Neural cell (in vitro differentiated cells): ENCODE measurements around the gene GNPTAB. TPM values are rescaled to one million over a fixed set of nuclear protein-coding genes. Genes with fewer than 3 reads are reported as not detected.

Source experiments
- H2AFZ ChIP-seq: fragments of 200-600, 300-800 bp; sonication (generic), shearing (Covaris generic); 2 replicates; pipeline ENCODE4 v1.6.0; 2014; ENCODE audit warnings: low read depth, mild to moderate bottlenecking, antibody characterized with exemption, low read length, moderate library complexity
- H3F3A ChIP-seq: fragments of 200-600 bp; shearing (Covaris generic); 2 replicates; pipeline ENCODE4 v1.6.1; 2016; ENCODE audit warnings: mild to moderate bottlenecking, moderate library complexity, mixed read lengths, antibody characterized with exemption, low read length; ENCODE audit not compliant: insufficient read depth, poor library complexity, severe bottlenecking
- H3K27ac ChIP-seq: fragments of 200-600, 300-800 bp; sonication (generic), shearing (Covaris generic); 2 replicates; pipeline ENCODE4 v1.5.1; 2014; ENCODE audit warnings: mild to moderate bottlenecking, low read length, moderate library complexity
- H3K27me3 ChIP-seq: fragments of 300-800, 200-600 bp; sonication (generic), shearing (Covaris generic); 2 replicates; pipeline ENCODE4 v1.6.0; 2014; ENCODE audit warnings: mild to moderate bottlenecking, low read depth, low read length, moderate library complexity; ENCODE audit not compliant: insufficient read depth
- H3K36me3 ChIP-seq: fragments of 300-800, 200-600 bp; sonication (generic), shearing (Covaris generic); 2 replicates; pipeline ENCODE4 v1.5.1; 2014; ENCODE audit warnings: mild to moderate bottlenecking, antibody characterized with exemption, low read length, moderate library complexity; ENCODE audit not compliant: insufficient read depth
- H3K4me2 ChIP-seq: fragments of 300-800, 200-600 bp; sonication (generic), shearing (Covaris generic); 2 replicates; pipeline ENCODE4 v1.6.0; 2014; ENCODE audit warnings: mild to moderate bottlenecking, low read length
- H3K4me3 ChIP-seq: fragments of 300-800, 200-600 bp; sonication (generic), shearing (Covaris generic); 2 replicates; pipeline ENCODE4 v1.5.1; 2014; ENCODE audit warnings: mild to moderate bottlenecking, low read length, moderate library complexity
- H3K79me2 ChIP-seq: fragments of 200-600 bp; shearing (Covaris generic); replicated peaks from 2 replicates; pipeline ENCODE4 v1.6.0; 2014; ENCODE audit warnings: mild to moderate bottlenecking, low read length, moderate library complexity; ENCODE audit not compliant: insufficient read depth
- H3K9ac ChIP-seq: fragments of 300-800, 200-600 bp; sonication (generic), shearing (Covaris generic); 2 replicates; pipeline ENCODE4 v1.6.1; 2016; ENCODE audit warnings: mild to moderate bottlenecking, low read length, mixed read lengths
- H3K9me2 ChIP-seq: fragments of 200-600 bp; shearing (Covaris generic); 2 replicates; pipeline ENCODE4 v1.6.1; 2016; ENCODE audit warnings: mild to moderate bottlenecking, low read length, mixed read lengths; ENCODE audit not compliant: insufficient read depth
- H3K9me3 ChIP-seq: fragments of 200-600, 300-800 bp; sonication (generic), shearing (Covaris generic); 2 replicates; pipeline ENCODE4 v1.6.1; 2016; ENCODE audit warnings: mild to moderate bottlenecking, mixed run types, low read length, moderate library complexity, mixed read lengths
- H4K20me1 ChIP-seq: fragments of 200-600 bp; shearing (Covaris generic); 2 replicates; pipeline ENCODE4 v1.6.1; 2016; ENCODE audit warnings: mild to moderate bottlenecking, mixed run types; ENCODE audit not compliant: insufficient read depth
- EP300 ChIP-seq: fragments of 450-650 bp; conservative IDR thresholded peaks from 2 replicates; pipeline ENCODE4 v1.6.1; 2014; ENCODE audit warnings: antibody characterized with exemption, mild to moderate bottlenecking, moderate library complexity; ENCODE audit not compliant: poor library complexity, severe bottlenecking
- EZH2 ChIP-seq: fragments of 200-600, 300-800 bp; shearing (Covaris generic), sonication (generic); IDR thresholded peaks from 2 replicates; pipeline ENCODE4 v1.6.1; 2014; ENCODE audit warnings: antibody characterized with exemption, low read length, borderline replicate concordance, mild to moderate bottlenecking; ENCODE audit not compliant: insufficient read depth, poor library complexity, severe bottlenecking
- MXI1 ChIP-seq: fragments of 450-650 bp; conservative IDR thresholded peaks from 2 replicates; pipeline ENCODE4 v1.6.1; 2014; ENCODE audit warnings: antibody characterized with exemption, mild to moderate bottlenecking; ENCODE audit not compliant: poor library complexity, severe bottlenecking
- POLR2AphosphoS5 ChIP-seq: IDR thresholded peaks from 2 replicates; pipeline ENCODE4 v1.6.1; 2012
- RAD21 ChIP-seq: fragments of 450-650 bp; conservative IDR thresholded peaks from 2 replicates; pipeline ENCODE4 v1.6.1; 2014; ENCODE audit warnings: antibody characterized with exemption, mild to moderate bottlenecking, moderate library complexity
- SMC3 ChIP-seq: fragments of 450-650 bp; conservative IDR thresholded peaks from 2 replicates; pipeline ENCODE4 v1.6.1; 2014; ENCODE audit warnings: antibody characterized with exemption, mild to moderate bottlenecking, moderate library complexity; ENCODE audit not compliant: poor library complexity
- TAF1 ChIP-seq: IDR thresholded peaks from 2 replicates; pipeline ENCODE4 v1.6.1; 2012; ENCODE audit warnings: low read depth
- polyA minus RNA-seq: library from RNA; depleted of rRNA, polyadenylated mRNA; stranded (reverse); fragments of >200 nt; gene quantifications from 2 replicates; pipeline ENCODE4 v1.2.3, GENCODE V29; 2014
- polyA plus RNA-seq: library from polyadenylated mRNA; depleted of rRNA; stranded (reverse); fragments of >200 nt; gene quantifications from 2 replicates; pipeline ENCODE4 v1.2.3, GENCODE V29; 2014
- TF ChIP-seq, protein P1 (sequence below): IDR thresholded peaks from 2 replicates; pipeline ENCODE4 v1.6.1; 2012; ENCODE audit warnings: borderline replicate concordance
- TF ChIP-seq, protein P2 (sequence below): fragments of 450-650 bp; IDR thresholded peaks from 2 replicates; pipeline ENCODE4 v1.5.1; 2014; ENCODE audit warnings: antibody characterized with exemption, mild to moderate bottlenecking, moderate library complexity; ENCODE audit not compliant: poor library complexity, severe bottlenecking

GNPTAB gene
- polyA plus RNA-seq: 80.0 and 87.2 TPM in 2 replicates
- polyA minus RNA-seq: 140 and 155 TPM in 2 replicates

DNA sequence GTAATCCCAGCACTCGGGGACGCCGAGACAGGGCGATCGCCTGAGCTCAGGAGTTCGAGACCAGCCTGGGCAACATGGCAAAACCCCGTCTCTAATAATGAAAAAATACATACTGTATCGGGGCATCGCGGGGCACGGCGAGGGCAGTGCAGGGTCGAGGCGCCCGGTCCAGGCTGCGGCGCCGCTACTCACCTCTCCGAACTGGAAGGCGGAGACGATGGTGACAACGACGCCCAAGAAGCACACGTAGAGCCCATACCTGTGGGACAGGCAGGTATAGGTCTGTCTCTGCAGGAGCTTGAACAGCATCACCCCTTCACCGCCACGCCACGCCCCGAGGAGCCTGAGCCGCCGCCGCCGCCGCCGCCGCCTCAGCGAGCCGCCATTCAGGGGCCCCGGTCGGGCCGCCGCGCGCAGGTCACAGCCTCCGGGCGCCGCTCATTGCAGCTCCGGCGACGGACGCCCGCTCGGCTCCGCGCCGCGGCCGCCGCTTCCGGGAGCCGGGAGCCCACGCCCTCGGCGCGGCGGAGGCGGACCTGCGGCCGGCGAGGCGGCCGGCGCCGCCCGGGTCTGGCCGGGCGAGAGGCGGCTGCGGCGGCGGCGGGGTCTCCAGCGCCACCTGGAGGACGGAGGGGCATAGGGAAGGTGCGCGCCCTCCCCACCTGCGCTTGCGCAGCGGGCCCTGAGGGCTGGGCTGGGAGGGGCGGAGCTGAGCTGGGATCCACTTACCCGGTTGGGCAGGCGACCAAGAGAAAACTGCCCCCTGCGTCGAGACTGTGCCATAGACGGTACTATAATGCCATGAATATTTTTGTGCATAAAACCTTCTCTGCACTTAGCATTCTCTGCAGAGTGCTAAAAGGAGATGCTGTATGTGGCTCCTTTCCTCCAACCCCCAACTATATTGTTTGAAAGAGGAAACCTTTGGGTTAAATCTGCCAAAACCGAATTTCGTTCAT is at the start of gene GNPTAB:
Gene GNPTAB, minus strand, starts transcription at position 593 of the 959 bp plus-strand sequence. Its CDS starts 284 bp downstream, at position 309.
- Histone ChIP-seq H3K27ac (peak within 1 kb of the TSS; percentile 42), H3K9ac (peak within 1 kb of the TSS; percentile 77), H2AFZ (peak within 1 kb of the TSS; percentile 47), H3K9me2 (no peaks in the 10 kb centered on the region), H4K20me1 (no peaks in the 10 kb centered on the region), H3K36me3 (no peaks in the 10 kb centered on the region), H3K79me2 (peaks cover 12% of the 10 kb centered on the region), H3K9me3 (no peaks in the 10 kb centered on the region), H3K27me3 (no peaks in the 10 kb centered on the region), H3F3A (no peaks in the 10 kb centered on the region), H3K4me2 (peak within 1 kb of the TSS; percentile 84), H3K4me3 (peak within 1 kb of the TSS; percentile 92)
- TF ChIP-seq, protein P1, sequence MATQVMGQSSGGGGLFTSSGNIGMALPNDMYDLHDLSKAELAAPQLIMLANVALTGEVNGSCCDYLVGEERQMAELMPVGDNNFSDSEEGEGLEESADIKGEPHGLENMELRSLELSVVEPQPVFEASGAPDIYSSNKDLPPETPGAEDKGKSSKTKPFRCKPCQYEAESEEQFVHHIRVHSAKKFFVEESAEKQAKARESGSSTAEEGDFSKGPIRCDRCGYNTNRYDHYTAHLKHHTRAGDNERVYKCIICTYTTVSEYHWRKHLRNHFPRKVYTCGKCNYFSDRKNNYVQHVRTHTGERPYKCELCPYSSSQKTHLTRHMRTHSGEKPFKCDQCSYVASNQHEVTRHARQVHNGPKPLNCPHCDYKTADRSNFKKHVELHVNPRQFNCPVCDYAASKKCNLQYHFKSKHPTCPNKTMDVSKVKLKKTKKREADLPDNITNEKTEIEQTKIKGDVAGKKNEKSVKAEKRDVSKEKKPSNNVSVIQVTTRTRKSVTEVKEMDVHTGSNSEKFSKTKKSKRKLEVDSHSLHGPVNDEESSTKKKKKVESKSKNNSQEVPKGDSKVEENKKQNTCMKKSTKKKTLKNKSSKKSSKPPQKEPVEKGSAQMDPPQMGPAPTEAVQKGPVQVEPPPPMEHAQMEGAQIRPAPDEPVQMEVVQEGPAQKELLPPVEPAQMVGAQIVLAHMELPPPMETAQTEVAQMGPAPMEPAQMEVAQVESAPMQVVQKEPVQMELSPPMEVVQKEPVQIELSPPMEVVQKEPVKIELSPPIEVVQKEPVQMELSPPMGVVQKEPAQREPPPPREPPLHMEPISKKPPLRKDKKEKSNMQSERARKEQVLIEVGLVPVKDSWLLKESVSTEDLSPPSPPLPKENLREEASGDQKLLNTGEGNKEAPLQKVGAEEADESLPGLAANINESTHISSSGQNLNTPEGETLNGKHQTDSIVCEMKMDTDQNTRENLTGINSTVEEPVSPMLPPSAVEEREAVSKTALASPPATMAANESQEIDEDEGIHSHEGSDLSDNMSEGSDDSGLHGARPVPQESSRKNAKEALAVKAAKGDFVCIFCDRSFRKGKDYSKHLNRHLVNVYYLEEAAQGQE: no peak
- no peak for TF ChIP-seq EP300
- TF ChIP-seq EZH2: no peak
- TF ChIP-seq, protein P2, sequence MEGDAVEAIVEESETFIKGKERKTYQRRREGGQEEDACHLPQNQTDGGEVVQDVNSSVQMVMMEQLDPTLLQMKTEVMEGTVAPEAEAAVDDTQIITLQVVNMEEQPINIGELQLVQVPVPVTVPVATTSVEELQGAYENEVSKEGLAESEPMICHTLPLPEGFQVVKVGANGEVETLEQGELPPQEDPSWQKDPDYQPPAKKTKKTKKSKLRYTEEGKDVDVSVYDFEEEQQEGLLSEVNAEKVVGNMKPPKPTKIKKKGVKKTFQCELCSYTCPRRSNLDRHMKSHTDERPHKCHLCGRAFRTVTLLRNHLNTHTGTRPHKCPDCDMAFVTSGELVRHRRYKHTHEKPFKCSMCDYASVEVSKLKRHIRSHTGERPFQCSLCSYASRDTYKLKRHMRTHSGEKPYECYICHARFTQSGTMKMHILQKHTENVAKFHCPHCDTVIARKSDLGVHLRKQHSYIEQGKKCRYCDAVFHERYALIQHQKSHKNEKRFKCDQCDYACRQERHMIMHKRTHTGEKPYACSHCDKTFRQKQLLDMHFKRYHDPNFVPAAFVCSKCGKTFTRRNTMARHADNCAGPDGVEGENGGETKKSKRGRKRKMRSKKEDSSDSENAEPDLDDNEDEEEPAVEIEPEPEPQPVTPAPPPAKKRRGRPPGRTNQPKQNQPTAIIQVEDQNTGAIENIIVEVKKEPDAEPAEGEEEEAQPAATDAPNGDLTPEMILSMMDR: peak; percentile 94
- peak; percentile 61 for TF ChIP-seq RAD21
- TF ChIP-seq TAF1: peak; percentile 58
- peak; percentile 5 for TF ChIP-seq MXI1
- TF ChIP-seq POLR2AphosphoS5: peak; percentile 51
- peak; percentile 74 for TF ChIP-seq SMC3

DNA sequence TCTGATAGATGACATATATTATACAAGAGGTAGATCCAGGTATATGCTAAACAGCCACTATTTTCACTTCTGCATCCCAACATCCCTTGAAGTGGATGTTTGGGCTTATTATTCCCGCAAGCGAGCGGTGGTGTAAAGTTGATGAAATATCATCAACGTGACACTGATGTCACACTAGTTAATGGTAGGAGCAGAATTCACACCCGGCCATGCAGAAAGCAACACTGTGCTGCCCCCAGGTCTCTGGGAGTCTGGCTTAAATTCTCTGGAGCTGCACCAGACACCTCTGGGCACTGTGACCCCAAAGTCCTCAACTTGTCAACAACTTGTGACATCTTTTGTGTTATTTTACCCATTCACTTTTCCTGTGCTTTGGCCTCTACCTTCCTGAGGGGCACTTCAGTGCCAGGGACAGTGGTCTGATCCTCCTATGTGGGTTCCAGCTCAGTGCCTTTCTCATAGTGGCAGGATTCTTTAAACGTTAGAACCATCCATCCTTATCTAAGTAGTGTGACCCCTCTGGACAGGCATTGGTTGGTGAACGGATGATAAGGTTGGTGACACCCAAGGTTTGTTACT is 47.6 kb upstream of the GNPTAB start:
- Histone ChIP-seq H3K36me3 (no peaks in the 10 kb centered on the region), H3K9ac (no peak overlapping the region), H3K27me3 (peaks cover 25% of the 10 kb centered on the region), H3K9me2 (no peaks in the 10 kb centered on the region), H3K27ac (no peak overlapping the region), H4K20me1 (no peaks in the 10 kb centered on the region), H3K79me2 (no peaks in the 10 kb centered on the region), H3F3A (no peaks in the 10 kb centered on the region), H3K4me3 (peak overlapping the region; percentile 69), H3K4me2 (no peak overlapping the region), H2AFZ (no peak overlapping the region), H3K9me3 (no peaks in the 10 kb centered on the region)
- TF ChIP-seq TAF1 (no peak), EZH2 (no peak), EP300 (no peak), MXI1 (no peak)
- TF ChIP-seq, protein P2: no peak
